Stimulated activated CD8-positive, alpha-beta memory T cell treated with anti-CD3 and anti-CD28 coated beads, Interleukin-7, amount 100 ng/mL, for 48 hours (primary cell): Measurements from ENCODE around the gene BZW1.
A peak's percentile ranks its signal among the peaks of the same experiment; 100 is the strongest.
"Not testable (repeated sequence)": the region's sequence is repeated elsewhere in the genome, so short reads cannot be mapped to it uniquely, and the experiment has no call there.

ENCODE experiments used
- DNase-seq, 2 donors: peaks; one replicate each; pipeline ENCODE4 v3.0.0-alpha.2; 2020; ENCODE audit warnings: low read depth in 1 of 2; ENCODE audit errors: extremely low read depth in 1 of 2

BZW1 gene

DNA sequence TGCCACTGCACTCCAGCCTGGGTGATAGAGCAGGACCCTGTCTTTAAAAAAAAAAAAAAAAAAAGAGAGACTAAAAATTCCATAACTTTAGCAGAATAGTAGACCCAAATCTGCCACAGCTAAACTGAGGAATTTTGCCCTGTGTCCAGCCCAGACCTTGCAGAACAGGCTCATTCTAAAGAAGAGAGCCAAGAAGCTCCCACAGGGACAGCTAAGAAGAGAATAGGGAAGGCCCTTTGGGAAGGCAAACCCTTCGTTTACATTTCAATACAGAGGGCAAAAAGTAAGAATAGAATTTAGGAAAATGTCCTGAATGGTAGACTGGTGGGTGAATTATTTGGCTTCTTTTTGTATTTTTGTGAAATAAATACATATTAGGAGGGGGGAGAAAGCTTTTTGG, 21.5 kb upstream of the BZW1 start:
- no peak for DNase-seq

- DNase-seq: no peak
Observed at GRCh38 chr2:200791905-200792304, 19.8 kb upstream of the BZW1 start.

DNA sequence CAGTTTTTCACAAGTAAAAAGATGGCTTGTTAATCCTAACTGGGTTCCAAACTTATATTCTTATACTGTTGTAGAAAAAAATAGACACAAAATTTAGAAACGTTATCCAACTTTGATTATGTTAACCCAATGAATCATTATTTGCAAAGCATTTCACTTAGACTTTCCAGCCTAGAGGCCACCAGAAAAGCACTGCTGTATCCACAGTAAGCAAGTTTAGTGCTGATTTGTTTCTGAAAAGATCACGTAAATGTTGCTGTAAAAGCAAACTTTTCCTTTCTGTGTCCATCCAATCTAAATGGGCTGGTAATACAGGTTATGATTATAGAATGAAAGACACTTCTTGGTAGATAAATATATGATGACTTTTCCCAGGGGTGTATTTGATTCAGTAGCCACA, 17.6 kb upstream of the BZW1 start:
- DNase-seq: no peak

GRCh38 chr2:200795028-200795440, 16.7 kb upstream of the BZW1 start:
- DNase-seq: no peak

GRCh38 chr2:200796561-200796960, 15.1 kb upstream of the BZW1 start:
- DNase-seq: no peak

GRCh38 chr2:200797242-200797770, 14.4 kb upstream of the BZW1 start:
- DNase-seq: no peak

DNA sequence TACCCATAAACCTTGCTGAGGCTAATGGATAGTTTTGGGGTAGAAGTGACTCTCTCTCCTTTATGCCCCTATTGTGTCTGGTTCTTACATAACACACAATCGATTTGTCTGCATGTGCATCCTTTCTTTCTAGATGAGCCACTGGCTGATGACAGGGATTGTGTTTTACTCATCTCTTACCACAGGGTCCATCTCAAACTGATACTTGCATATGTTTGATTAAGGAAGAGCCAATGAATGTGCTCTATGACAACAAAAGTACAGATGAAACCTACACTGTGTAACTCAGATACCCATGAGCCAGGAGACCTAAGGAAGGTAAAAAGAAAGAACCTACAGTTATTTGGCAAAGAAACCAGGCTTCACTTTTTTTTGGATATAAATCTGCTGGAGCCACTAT, 13.2 kb upstream of the BZW1 start:
- no peak for DNase-seq

DNA sequence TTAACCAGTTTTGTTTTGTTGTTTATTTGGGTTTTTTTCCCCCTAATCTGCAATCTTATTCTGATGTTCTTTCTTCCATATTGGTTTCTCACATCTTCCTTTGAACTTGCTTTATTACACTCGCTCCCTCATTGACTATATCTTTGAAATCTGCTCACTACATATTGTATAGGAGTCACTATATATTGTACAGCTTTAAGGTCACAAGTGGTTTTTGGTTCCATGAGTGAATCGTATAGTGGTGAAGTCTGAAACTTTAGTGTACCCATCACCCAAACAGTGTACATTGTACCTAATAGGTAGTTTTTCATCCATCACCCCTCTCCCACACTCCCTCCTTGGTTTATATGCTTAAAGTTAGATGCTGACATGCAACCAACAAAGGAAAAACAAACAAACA, 11.3 kb upstream of the BZW1 start:
- no peak for DNase-seq

DNA sequence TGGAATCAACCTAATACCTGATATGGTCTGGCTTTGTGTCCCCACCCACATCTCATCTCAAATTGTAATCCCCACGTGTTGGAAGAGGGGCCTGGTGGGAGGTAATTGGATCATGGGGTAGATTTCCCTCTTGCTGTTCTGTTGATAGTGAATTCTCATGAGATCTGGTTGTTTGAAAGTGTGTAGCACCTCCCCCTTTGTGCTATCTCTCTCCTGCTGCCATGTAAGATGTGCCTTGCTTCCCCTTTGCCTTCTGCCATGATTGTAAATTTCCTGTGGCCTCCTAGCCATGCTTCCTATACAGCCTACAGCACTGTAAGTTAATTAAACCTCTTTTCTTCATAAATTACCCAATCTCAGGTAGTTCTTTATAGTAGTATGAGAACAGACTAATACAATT, 10.3 kb upstream of the BZW1 start:
- not testable (repeated sequence) for DNase-seq

DNA sequence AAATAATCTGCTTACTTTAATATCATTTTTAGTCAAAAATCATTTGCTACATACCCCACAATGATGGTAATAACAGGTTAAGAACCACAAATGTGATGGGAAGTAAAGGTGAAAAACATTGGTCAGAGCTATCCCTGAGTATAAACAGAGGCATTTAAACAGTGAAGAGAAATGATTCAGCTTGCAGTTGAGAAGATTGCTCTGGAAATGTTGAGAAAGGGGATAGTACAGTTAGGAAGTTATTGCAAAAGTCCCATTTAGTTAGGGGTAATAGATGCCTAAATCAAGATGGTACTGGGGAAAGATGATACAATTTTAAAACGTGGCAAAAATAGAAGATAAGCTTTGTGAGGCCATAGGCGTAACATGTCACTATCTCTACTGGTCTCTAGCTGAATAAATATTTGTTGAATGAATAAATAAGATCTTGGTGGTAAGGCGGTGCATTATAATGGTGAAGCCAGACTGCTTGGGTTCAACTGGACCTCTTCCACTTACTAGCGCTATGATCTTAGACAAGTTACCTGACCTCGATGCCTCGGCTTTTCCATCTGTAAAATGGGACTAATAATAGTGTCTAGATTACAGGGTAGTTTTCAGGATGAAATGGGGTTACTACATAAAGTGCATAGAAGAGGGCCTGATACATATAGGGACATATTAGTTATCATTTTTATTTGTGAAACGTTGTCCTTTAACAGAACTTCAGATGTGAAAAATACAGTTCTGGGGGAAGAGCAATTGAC, 2.0 kb upstream of the BZW1 start:
- no peak for DNase-seq

DNA sequence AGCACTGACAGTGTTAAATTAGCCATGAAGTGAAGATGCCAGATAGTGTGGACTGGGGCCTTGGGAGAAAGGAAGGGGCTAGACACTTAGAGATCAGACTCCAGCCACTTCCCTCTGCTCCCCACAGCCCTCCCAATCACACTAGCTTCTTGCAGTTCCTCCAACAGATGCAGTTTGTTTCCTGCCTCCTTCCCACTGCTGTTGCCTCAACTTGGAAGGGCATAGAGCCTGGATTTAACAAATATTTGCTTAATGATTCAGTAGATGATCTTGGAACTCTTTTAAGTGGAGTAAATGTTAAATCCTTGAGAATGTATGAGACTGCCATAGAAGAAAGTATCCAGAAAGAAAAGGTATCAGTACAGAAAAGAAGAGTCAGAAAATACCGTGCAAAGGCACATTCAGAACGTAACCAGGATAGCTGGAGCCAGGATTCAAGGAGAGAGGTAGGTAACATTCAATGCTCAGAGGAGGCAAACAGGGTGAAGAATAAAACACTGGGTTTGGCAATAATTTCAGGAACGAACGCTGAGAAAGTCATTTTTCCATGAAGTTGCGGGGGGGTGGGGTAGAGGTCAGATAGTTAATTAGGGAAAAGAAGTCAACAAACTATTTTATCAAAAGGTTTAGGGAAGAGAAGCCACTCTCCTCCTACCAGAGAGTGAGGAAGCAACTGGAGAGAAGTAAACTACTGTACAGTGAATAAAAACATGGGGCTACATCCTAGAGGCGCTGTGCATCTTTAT, 1.3 kb upstream of the BZW1 start:
- no peak for DNase-seq

- DNase-seq: no peak
Observed at GRCh38 chr2:200810998-200811332, 745 bp upstream of the BZW1 start.

DNA sequence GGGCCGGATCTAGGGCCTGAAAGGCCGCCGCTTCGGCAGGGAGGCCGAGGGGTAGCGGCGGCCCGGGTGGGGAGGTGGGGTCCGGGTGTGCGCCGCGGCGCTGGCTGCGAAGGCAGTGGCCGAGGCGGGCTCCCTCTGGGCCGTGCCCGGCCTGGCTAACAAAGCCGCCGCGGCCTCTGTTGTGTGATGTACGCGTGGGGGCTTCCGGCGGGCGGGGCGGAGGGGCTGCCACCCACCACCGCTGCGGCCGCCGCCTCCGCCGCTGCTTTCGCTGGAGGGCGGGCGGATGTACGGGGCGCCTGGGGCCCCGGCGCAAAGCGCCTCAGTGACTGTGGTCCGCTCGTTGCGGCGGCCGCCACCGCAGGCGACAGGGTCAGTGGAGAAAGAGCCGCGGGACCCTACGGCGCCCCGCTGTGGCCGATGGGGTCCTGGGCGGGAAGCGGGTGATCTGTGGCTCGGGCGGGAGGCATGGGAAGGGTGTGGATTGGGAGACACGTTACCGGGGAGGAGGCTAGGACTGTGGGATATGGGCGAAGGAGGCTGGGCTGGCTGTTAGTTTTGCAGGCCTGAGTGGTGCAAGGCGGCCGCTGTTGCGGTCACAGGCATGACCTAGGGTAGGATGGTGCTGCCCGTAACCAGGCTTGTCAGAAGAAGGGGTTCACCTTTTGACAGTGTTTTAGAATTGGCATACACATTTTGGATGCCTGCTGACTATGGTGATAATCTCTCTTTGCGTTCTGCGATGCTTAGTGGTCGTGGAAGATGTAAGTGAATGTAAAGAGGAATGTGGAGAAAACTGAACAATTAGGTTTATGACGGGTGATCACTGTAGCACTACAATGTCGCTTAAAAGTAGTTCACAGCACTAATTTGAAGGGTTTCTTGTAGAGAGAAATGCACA, 662 bp downstream of the BZW1 start:
- DNase-seq: peak; percentile 55 to 58

DNA sequence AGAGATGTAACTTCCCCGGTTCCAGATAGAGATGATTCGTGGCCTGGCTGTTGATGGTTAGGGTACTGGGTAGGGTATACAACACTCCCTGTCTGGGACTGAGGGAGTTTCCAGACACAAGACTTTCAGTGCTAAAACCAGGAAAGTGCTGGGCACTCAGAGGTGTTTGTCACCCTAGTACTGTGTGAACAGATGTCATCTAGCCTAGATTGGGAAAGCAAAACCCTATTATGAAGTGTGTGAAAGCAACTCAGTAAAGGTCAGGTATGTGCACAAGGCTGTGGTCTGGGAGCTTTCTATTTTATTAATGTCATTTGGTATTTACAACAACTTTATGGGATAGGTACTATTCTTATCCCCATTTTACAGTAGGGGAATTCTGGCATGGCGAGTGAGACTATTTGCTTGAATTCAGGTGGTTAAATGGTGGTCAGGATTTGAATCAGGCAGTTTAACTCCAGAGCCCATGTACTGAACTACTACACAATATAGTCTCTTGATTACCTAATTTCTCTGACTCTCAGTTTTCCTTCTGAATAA, 2.6 kb downstream of the BZW1 start:
- peak in 1 of 2 donors; percentile 29 for DNase-seq

- DNase-seq: no peak
Observed at GRCh38 chr2:200814917-200815316, 3.2 kb downstream of the BZW1 start.

DNA sequence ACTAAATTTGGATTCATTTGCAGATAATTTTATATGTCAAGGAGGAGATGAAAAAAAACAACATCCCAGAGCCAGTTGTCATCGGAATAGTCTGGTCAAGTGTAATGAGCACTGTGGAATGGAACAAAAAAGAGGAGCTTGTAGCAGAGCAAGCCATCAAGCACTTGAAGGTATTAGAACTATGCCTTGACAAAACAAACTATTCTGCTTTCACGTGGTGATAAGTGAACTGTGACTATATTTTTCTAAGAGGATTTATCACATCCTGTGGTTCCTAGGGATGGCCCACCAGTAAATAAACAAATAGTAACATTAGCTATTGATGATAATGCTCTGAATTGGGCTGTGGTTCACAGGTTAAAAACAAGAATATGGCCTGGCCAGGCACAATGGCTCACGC, 7.0 kb downstream of the BZW1 start:
- DNase-seq: not testable (repeated sequence)

DNA sequence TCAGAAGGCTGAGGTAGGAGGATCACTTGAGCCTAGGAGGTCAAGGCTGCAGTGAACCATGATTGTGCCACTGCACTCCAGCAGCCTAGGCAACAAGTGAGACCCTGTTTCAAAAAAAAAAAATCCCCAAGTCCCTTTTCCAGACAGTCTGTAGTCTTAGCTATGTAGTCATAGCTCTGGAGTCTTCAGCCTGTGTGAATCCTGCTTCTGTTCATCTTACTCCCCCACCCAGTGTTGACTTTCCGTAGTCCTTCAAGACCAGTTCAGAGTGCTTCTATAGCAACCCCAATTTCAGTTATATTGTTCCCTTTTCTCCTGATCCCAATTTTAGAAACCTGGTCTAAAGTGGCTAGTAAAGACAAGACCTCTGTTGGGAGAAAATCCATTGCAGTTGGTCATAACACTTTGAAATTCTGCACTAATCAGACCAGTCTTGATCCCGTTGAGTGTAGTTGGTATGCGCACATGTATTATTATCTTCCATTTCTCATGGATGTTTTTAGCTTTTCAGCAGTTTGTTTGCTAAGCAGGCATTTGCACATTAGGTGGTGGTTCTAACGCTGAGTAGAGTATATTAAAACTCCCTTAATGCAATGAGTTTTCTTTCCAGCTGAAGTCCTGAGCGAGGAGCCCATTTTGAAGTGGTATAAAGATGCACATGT, 9.0 kb downstream of the BZW1 start:
- DNase-seq: no peak

DNA sequence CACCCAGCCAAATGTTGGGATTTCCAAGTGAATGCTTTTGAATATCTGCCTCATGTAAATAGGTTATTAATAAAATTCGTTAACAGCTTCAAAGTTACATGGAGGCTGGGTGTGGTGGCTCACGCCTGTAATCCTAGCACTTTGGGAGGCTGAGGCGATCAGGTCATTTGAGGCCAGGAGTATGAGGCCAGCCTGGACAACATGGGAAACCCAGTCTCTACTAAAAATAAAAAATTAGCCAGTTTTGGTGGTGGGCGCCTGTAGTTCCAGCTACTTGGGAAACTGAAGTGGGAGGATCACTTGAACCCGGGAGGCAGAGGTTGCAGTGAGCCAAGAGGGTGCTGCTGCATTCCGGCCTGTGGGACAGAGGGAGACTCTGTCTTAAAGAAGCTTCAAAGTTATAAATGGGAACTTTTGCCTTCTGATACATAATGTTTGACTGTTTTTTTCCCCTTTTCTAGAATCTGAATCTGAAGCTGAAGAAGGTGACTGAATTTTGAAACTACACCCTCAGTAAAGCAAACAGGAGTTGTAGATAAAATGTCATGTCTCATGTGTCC, 10.1 kb downstream of the BZW1 start:
- no peak for DNase-seq

DNA sequence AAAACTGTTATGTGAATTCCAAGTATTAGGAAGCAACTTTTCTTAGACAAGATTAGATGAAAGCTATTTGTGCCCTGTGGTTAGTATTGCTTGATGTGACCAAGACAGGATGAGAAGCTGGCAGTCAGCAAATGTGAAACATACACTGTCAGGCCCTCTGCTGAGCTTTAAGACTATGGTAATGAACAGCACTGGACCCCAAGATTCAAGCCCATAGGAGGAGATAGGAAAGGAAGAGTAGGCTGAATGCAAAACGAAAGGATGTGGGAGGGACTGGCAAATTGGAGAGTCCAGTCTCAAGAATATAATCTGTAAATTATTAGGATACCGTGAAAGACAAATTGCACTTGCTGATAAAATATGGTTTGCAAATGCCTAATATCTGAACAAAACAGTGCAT, 16.4 kb downstream of the BZW1 start:
- DNase-seq: no peak

- DNase-seq: no peak
Observed at GRCh38 chr2:200828572-200829257, 17.0 kb downstream of the BZW1 start.
